ENCODE data around the gene FAIM2.

The FAIM2 gene

GRCh38 chr12:49921299-49921698 is 17.6 kb upstream of the FAIM2 start:
- in situ Hi-C loops (cut with MboI; ENCODE audit: low sequenced_read_pairs, unreplicated experiment) = no loop called here
- TF ChIP-seq CTCF (IDR thresholded peaks at IDR 0.05; ENCODE audit: borderline replicate concordance, control extremely low read depth, extremely low read depth, insufficient read depth, missing control alignments) = no peak
- no peak for DNase-seq (ENCODE audit: low spot score)

- DNase-seq (ENCODE audit: low spot score) = no peak
- TF ChIP-seq CTCF (IDR thresholded peaks at IDR 0.05; ENCODE audit: borderline replicate concordance, control extremely low read depth, extremely low read depth, insufficient read depth, missing control alignments) = no peak
- in situ Hi-C loops (cut with MboI; ENCODE audit: low sequenced_read_pairs, unreplicated experiment) = no loop called here
These were observed 17.2 kb upstream of the FAIM2 start for GRCh38 chr12:49920915-49921286.

- in situ Hi-C loops (cut with MboI; ENCODE audit: low sequenced_read_pairs, unreplicated experiment) = no loop called here
- TF ChIP-seq CTCF (IDR thresholded peaks at IDR 0.05; ENCODE audit: borderline replicate concordance, control extremely low read depth, extremely low read depth, insufficient read depth, missing control alignments) = no peak
- DNase-seq (ENCODE audit: low spot score) = no peak
These were observed 16.7 kb upstream of the FAIM2 start for GRCh38 chr12:49920241-49920914.

GRCh38 chr12:49917788-49918173 is 14.1 kb upstream of the FAIM2 start:
- no peak for DNase-seq (ENCODE audit: low spot score)
- in situ Hi-C loops (cut with MboI; ENCODE audit: low sequenced_read_pairs, unreplicated experiment) = no loop called here
- TF ChIP-seq CTCF (IDR thresholded peaks at IDR 0.05; ENCODE audit: borderline replicate concordance, control extremely low read depth, extremely low read depth, insufficient read depth, missing control alignments) = no peak

- DNase-seq (ENCODE audit: low spot score) = no peak
- in situ Hi-C loops (cut with MboI; ENCODE audit: low sequenced_read_pairs, unreplicated experiment) = no loop called here
- TF ChIP-seq CTCF (IDR thresholded peaks at IDR 0.05; ENCODE audit: borderline replicate concordance, control extremely low read depth, extremely low read depth, insufficient read depth, missing control alignments) = no peak
These were observed 13.6 kb upstream of the FAIM2 start for GRCh38 chr12:49917166-49917787.

- no peak for TF ChIP-seq CTCF (IDR thresholded peaks at IDR 0.05; ENCODE audit: borderline replicate concordance, control extremely low read depth, extremely low read depth, insufficient read depth, missing control alignments)
- no peak for DNase-seq (ENCODE audit: low spot score)
- in situ Hi-C loops (cut with MboI; ENCODE audit: low sequenced_read_pairs, unreplicated experiment) = no loop called here
These were observed 12.6 kb upstream of the FAIM2 start for GRCh38 chr12:49916129-49916919.
